ENCODE measurements around the gene CAPN11. TPM values are rescaled to one million over a fixed set of nuclear protein-coding genes. Genes with fewer than 3 reads are reported as not detected.

Gene CAPN11
- total and polyA plus RNA-seq, 9 of the 15 experiments (the other 6 are each of a cell fraction or from before 2014, with no cell fraction given) = 0.03 to 0.61 (median 0.17) TPM; not detected in 1

GRCh38 chr6:44172731-44173500 lies 14.3 kb downstream of the CAPN11 start (continued):
- TF ChIP-seq TARDBP (IDR thresholded peaks at IDR 0.05) = peak; percentile 80; the same call in 1 of the 2 replicates
- no peak for TF ChIP-seq MECOM (CRISPR knock-in tag; IDR thresholded peaks at IDR 0.05)
- TF ChIP-seq SMARCB1 (IDR thresholded peaks at IDR 0.05; ENCODE audit: insufficient read length, low read depth) = no peak
- no peak for TF ChIP-seq E2F4 (CRISPR knock-in tag; IDR thresholded peaks at IDR 0.05; ENCODE audit: low read depth)
- TF ChIP-seq XRCC5 (IDR thresholded peaks at IDR 0.05; ENCODE audit: low read depth, low read length) = peak; percentile 81; the same call in 1 of the 2 replicates
- TF ChIP-seq ZNF384 (IDR thresholded peaks at IDR 0.05; ENCODE audit: low read depth, low read length) = 0 out of 2 replicates have a peak, but pooled peaks have one; percentile 42
- TF ChIP-seq FOXM1 (IDR thresholded peaks at IDR 0.05; ENCODE audit: low read depth) = no peak
- TF ChIP-seq FOXM1 (CRISPR knock-in tag; IDR thresholded peaks at IDR 0.05; ENCODE audit: low read depth) = no peak

- ATAC-seq (no peak), FAIRE-seq (no peak), DNase-seq (ENCODE audit: extremely low read depth in 1 of 4, low spot score in 3 of 4) (no peak)
- Histone ChIP-seq H3K9me1 (ENCODE audit: control insufficient read depth, insufficient read depth, low read length) (no peaks in the 10 kb centered on the region), H3K4me1 (replicated peaks in 1 of 2; ENCODE audit: control insufficient read depth in 2 of 2, insufficient read depth in 2 of 2, low read length in 2 of 2) (peaks cover 2 to 18% of the 10 kb centered on the region in 2 experiments; a peak in 3 of 5 replicates), H3K79me2 (ENCODE audit: control insufficient read depth, insufficient read depth, low read length) (no peaks in the 10 kb centered on the region), H3K4me2 (ENCODE audit: insufficient read depth, low read length) (no peak overlapping the region), H3K27me3 (ENCODE audit: control insufficient read depth in 2 of 2, insufficient read depth in 2 of 2, low read length in 2 of 2) (peaks cover 2 to 21% of the 10 kb centered on the region in 2 experiments; a peak in 2 of 5 replicates), H3K27ac (ENCODE audit: extremely low read depth, low read depth, low read length) (no peak overlapping the region), H3K4me3 (no peak overlapping the region), H3K9ac (ENCODE audit: insufficient read depth in 1 of 2, low read depth in 2 of 2, low read length in 2 of 2) (peak overlapping the region in 1 of 2 experiments; percentile 38; a peak in 2 of 4 replicates), H3K36me3 (ENCODE audit: control insufficient read depth, insufficient read depth, low read length) (no peaks in the 10 kb centered on the region), H4K20me1 (replicated peaks; ENCODE audit: control insufficient read depth, insufficient read depth, low read length) (no peaks in the 10 kb centered on the region), H3K9me3 (replicated peaks; ENCODE audit: control insufficient read depth, insufficient read depth, low read depth, low read length) (no peaks in the 10 kb centered on the region), H2AFZ (ENCODE audit: low read depth, low read length) (no peak overlapping the region)
- in situ Hi-C loops (cut with MboI) = no loop called here
- ChIA-PET CTCF (ENCODE audit: low intra/inter-chr PET ratio) (interaction anchor here (0.6 kb wide), 1 partner anchor 83 kb away, joined by 3 read pairs; no protein-coding TSS in a partner anchor), POLR2A (interaction anchor here (0.8 to 1.6 kb wide), 6 partner anchors 9 to 70 kb away, joined by 3 to 7 read pairs (median 4); partner anchors contain the start of gene HSP90AB1)
- intact Hi-C loops (cut with micrococcal nuclease) = no loop called here
- WGBS (ENCODE audit: insufficient coverage, low coverage, missing lambda C conversion rate) = 27% methylated on average over 15 of the region's 15 CpGs
- no TSS peak for BruUV-seq (replicated peaks)
- no peak for TF ChIP-seq ZBTB49 (CRISPR knock-in tag; IDR thresholded peaks at IDR 0.05; ENCODE audit: borderline replicate concordance)
- TF ChIP-seq MEIS2 (IDR thresholded peaks at IDR 0.05; ENCODE audit: partially characterized antibody) = no peak
- no peak for TF ChIP-seq STAG1 (CRISPR knock-in tag; IDR thresholded peaks at IDR 0.05; ENCODE audit: borderline replicate concordance)
- no peak for TF ChIP-seq E2F8 (IDR thresholded peaks at IDR 0.05; ENCODE audit: low read depth, partially characterized antibody)
- TF ChIP-seq ZNF75A (CRISPR knock-in tag; IDR thresholded peaks at IDR 0.05) = no peak
Measured at GRCh38 chr6:44176130-44176761, 17.6 kb downstream of the CAPN11 start.

All from K562 (cell line).